GM23248 (cell line): Measurements from ENCODE around the gene ELOVL1. TPM values are rescaled to one million over a fixed set of nuclear protein-coding genes. Genes with fewer than 3 reads are reported as not detected.

Experiments
- DNase-seq: peaks from one replicate; pipeline ENCODE4 v3.0.0-alpha.2; 2015
- H2AFZ ChIP-seq: fragments of 200-600 bp; sonication (generic); 2 replicates; pipeline ENCODE4 v1.6.1; 2016; ENCODE audit warnings: antibody characterized with exemption
- H3F3A ChIP-seq: fragments of 200-600 bp; sonication (generic); 2 replicates; pipeline ENCODE4 v1.6.1; 2016; ENCODE audit warnings: mild to moderate bottlenecking, antibody characterized with exemption, mixed run types; ENCODE audit not compliant: insufficient read depth
- H3K27ac ChIP-seq: fragments of 200-600 bp; sonication (generic); 2 replicates; pipeline ENCODE4 v1.5.1; 2016; ENCODE audit warnings: mild to moderate bottlenecking
- H3K27me3 ChIP-seq: fragments of 200-600 bp; sonication (generic); replicated peaks from 2 replicates; pipeline ENCODE4 v1.6.1; 2016; ENCODE audit warnings: mild to moderate bottlenecking; ENCODE audit not compliant: insufficient read depth
- H3K36me3 ChIP-seq: fragments of 200-600 bp; sonication (generic); 2 replicates; pipeline ENCODE4 v1.6.1; 2016; ENCODE audit warnings: low read depth, mild to moderate bottlenecking
- H3K4me1 ChIP-seq: fragments of 200-600 bp; sonication (generic); 2 replicates; pipeline ENCODE4 v1.6.1; 2016; ENCODE audit warnings: mild to moderate bottlenecking; ENCODE audit not compliant: insufficient read depth
- H3K4me2 ChIP-seq: fragments of 200-600 bp; sonication (generic); one replicate; pipeline ENCODE4 v1.6.1; 2016; ENCODE audit warnings: mild to moderate bottlenecking; ENCODE audit not compliant: unreplicated experiment
- H3K4me3 ChIP-seq: fragments of 200-600 bp; sonication (generic); 2 replicates; pipeline ENCODE4 v1.5.1; 2016; ENCODE audit warnings: mild to moderate bottlenecking
- H3K79me2 ChIP-seq: fragments of 200-600 bp; sonication (generic); 2 replicates; pipeline ENCODE4 v1.6.1; 2016; ENCODE audit warnings: mild to moderate bottlenecking; ENCODE audit not compliant: insufficient read depth
- H3K9ac ChIP-seq: fragments of 200-600 bp; sonication (generic); 2 replicates; pipeline ENCODE4 v1.6.1; 2016; ENCODE audit warnings: mild to moderate bottlenecking
- H3K9me2 ChIP-seq: fragments of 200-600 bp; sonication (generic); 2 replicates; pipeline ENCODE4 v1.6.1; 2016; ENCODE audit warnings: mixed run types, mild to moderate bottlenecking, moderate library complexity; ENCODE audit not compliant: insufficient read depth
- H3K9me3 ChIP-seq: fragments of 200-600 bp; sonication (generic); one replicate; pipeline ENCODE4 v1.6.1; 2017; ENCODE audit warnings: low read depth
- H4K20me1 ChIP-seq: fragments of 200-600 bp; sonication (generic); 2 replicates; pipeline ENCODE4 v1.6.0; 2016; ENCODE audit not compliant: insufficient read depth
- EZH2 ChIP-seq: fragments of 200-600 bp; sonication (generic); IDR thresholded peaks from 2 replicates; pipeline ENCODE4 v1.6.1; 2018; ENCODE audit warnings: antibody characterized with exemption, mild to moderate bottlenecking; ENCODE audit not compliant: insufficient read depth, poor library complexity, severe bottlenecking
- EZH2phosphoT487 ChIP-seq: fragments of 200-600 bp; sonication (generic); IDR thresholded peaks from 2 replicates; pipeline ENCODE4 v1.6.1; 2018; ENCODE audit warnings: antibody characterized with exemption, moderate library complexity, mild to moderate bottlenecking, low read depth; ENCODE audit not compliant: insufficient read depth
- WGBS, 2 experiments: methylation state at CpG; one replicate each; pipeline ENCODE4 v1.1.6; 2015 to 2017; ENCODE audit warnings: low lambda C conversion rate in 2 of 2, low coverage in 1 of 2; ENCODE audit errors: missing lambda C conversion rate in 2 of 2; 5-methylcytosine and 5-hydroxymethylcytosine counted together
- in situ Hi-C: fragments of 300-500 bp; cut with MboI; formaldehyde crosslinking; loops from 2 replicates; pipeline ENCODE4 v1.15.0; 2020
- polyA plus RNA-seq: library from polyadenylated mRNA; unstranded; fragments of >200 nt; fragmentation: Nextera tagmentation; extraction: Ambion mirVana; gene quantifications from 2 replicates; pipeline ENCODE4 v1.2.1, GENCODE V29; 2016
- total RNA-seq: library from RNA; depleted of rRNA; stranded (reverse); fragments of >200 nt; shearing (Covaris generic); gene quantifications from 2 replicates; pipeline ENCODE4 v1.2.3, GENCODE V29; 2014

The ELOVL1 gene
- total and polyA plus RNA-seq, 2 experiments from 2014 or later, result 107 to 155 TPM

- peaks cover 8% of the 10 kb centered on the region; the same call in 1 of the 2 replicates for H3K36me3 ChIP-seq
- in situ Hi-C loops, result no loop called here
- H4K20me1 ChIP-seq, result no peaks in the 10 kb centered on the region
- no peaks in the 10 kb centered on the region for H3K9me3 ChIP-seq
- H3K9me2 ChIP-seq, result no peaks in the 10 kb centered on the region
- peaks cover 56% of the 10 kb centered on the region for H3F3A ChIP-seq
- peaks cover 67% of the 10 kb centered on the region for H3K79me2 ChIP-seq
- peak overlapping the region; percentile 90 for H3K27ac ChIP-seq
- peak overlapping the region; percentile 99 for H3K9ac ChIP-seq
- H3K4me2 ChIP-seq, result peak overlapping the region; percentile 93
- WGBS, 2 experiments, result 14 to 16% methylated on average over 6 of the region's 6 CpGs
- no peak for DNase-seq
- peak overlapping the region; percentile 98 for H3K4me3 ChIP-seq
- no peak for TF ChIP-seq EZH2phosphoT487
- TF ChIP-seq EZH2, result no peak
- H3K4me1 ChIP-seq, result peaks cover 25% of the 10 kb centered on the region
- H2AFZ ChIP-seq, result peak overlapping the region; percentile 68
- no peaks in the 10 kb centered on the region for H3K27me3 ChIP-seq
Measured at GRCh38 chr1:43368646-43369020, 822 bp upstream of the ELOVL1 start.

GRCh38 chr1:43367026-43367903 lies 546 bp downstream of the ELOVL1 start:
- in situ Hi-C loops, result no loop called here
- H3K27me3 ChIP-seq, result no peaks in the 10 kb centered on the region
- peaks cover 14% of the 10 kb centered on the region for H3K36me3 ChIP-seq
- H3K4me2 ChIP-seq, result peak overlapping the region; percentile 93
- H2AFZ ChIP-seq, result peak overlapping the region; percentile 43
- DNase-seq, result peak; percentile 74
- H4K20me1 ChIP-seq, result no peaks in the 10 kb centered on the region
- H3K27ac ChIP-seq, result peak overlapping the region; percentile 90
- H3K4me3 ChIP-seq, result peak overlapping the region; percentile 98
- H3F3A ChIP-seq, result peaks cover 54% of the 10 kb centered on the region
- peaks cover 12% of the 10 kb centered on the region for H3K4me1 ChIP-seq
- peak overlapping the region; percentile 99 for H3K9ac ChIP-seq
- H3K9me3 ChIP-seq, result no peaks in the 10 kb centered on the region
- WGBS, 2 experiments, result 5 to 7% methylated on average over 32 to 42 of the region's 48 CpGs
- H3K9me2 ChIP-seq, result no peaks in the 10 kb centered on the region
- TF ChIP-seq EZH2, result no peak
- TF ChIP-seq EZH2phosphoT487, result no peak
- H3K79me2 ChIP-seq, result peaks cover 80% of the 10 kb centered on the region

GRCh38 chr1:43366601-43367025 lies 1.2 kb downstream of the ELOVL1 start:
- Histone ChIP-seq H3K4me3 (peak overlapping the region; percentile 98), H3K27ac (peak overlapping the region; percentile 90), H3K27me3 (no peaks in the 10 kb centered on the region), H3K9ac (peak overlapping the region; percentile 99), H2AFZ (no peak overlapping the region), H3K79me2 (peaks cover 83% of the 10 kb centered on the region), H3K9me2 (no peaks in the 10 kb centered on the region), H4K20me1 (no peaks in the 10 kb centered on the region), H3K36me3 (peaks cover 18% of the 10 kb centered on the region), H3K4me2 (peak overlapping the region; percentile 93), H3F3A (peaks cover 54% of the 10 kb centered on the region), H3K4me1 (peaks cover 13% of the 10 kb centered on the region), H3K9me3 (no peaks in the 10 kb centered on the region)
- in situ Hi-C loops, result no loop called here
- TF ChIP-seq EZH2 (no peak), EZH2phosphoT487 (no peak)
- no peak for DNase-seq
- WGBS, 2 experiments, result 39 to 41% methylated on average over 5 of the region's 5 CpGs

GRCh38 chr1:43366179-43366578 lies 1.6 kb downstream of the ELOVL1 start:
- H3F3A ChIP-seq, result peaks cover 54% of the 10 kb centered on the region
- H3K27me3 ChIP-seq, result no peaks in the 10 kb centered on the region
- WGBS, 2 experiments, result 68 to 79% methylated on average over 4 to 11 of the region's 11 CpGs
- H3K9me2 ChIP-seq, result no peaks in the 10 kb centered on the region
- peaks cover 18% of the 10 kb centered on the region for H3K4me1 ChIP-seq
- no peak for DNase-seq
- no peak overlapping the region for H2AFZ ChIP-seq
- H4K20me1 ChIP-seq, result no peaks in the 10 kb centered on the region
- TF ChIP-seq EZH2, result no peak
- no peak for TF ChIP-seq EZH2phosphoT487
- H3K9me3 ChIP-seq, result no peaks in the 10 kb centered on the region
- H3K9ac ChIP-seq, result peak overlapping the region; percentile 99
- peaks cover 20% of the 10 kb centered on the region for H3K36me3 ChIP-seq
- peak overlapping the region; percentile 93 for H3K4me2 ChIP-seq
- peak overlapping the region; percentile 98 for H3K4me3 ChIP-seq
- H3K79me2 ChIP-seq, result peaks cover 84% of the 10 kb centered on the region
- in situ Hi-C loops, result no loop called here
- H3K27ac ChIP-seq, result peak overlapping the region; percentile 90
